Left forelimb (tissue), 1 donor: ENCODE results near the gene SPATA1.
"Not testable (repeated sequence)": the region's sequence is repeated elsewhere in the genome, so short reads cannot be mapped to it uniquely, and the experiment has no call there.

ENCODE experiments used
- DNase-seq: peaks from one replicate; pipeline ENCODE4 v3.0.0-alpha.2; 2018; ENCODE audit warnings: low spot score

SPATA1 gene

DNA sequence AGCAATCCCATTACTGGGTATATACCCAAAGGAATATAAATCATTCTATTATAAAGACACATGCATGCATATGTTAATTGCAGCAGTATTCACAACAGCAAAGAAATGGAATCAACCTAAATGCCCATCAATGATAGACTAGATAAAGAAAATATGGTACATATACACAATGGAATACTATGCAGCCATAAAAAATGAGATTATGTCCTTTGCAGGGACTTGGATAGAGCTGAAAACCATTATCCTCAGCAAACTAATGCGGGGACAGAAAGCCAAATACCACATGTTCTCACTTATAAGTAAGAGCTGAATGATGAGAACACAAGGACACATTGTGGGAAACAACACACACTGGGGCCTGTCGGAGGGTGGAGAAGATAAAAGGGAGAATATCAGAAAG is 88.8 kb downstream of the SPATA1 start:
- DNase-seq = not testable (repeated sequence)

DNA sequence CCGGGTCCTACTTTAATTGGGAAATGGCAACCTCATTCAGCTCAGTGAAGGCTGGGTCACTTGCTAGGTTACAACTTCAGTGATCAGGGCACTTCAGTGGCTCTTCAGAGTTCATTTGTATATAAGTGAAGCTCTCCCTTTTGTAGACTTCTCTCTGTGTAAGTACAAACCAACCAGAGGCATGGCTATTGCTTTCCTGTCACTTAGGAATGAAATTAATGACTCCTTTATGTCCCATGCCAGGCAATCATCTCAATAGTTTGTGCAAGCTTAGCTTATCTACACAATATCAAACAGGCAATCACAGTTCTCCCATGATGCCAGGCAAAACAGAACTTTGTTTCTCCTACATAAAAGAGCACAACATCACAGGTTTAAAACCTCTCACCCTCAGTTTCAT is 90.8 kb downstream of the SPATA1 start:
- no peak for DNase-seq

DNA sequence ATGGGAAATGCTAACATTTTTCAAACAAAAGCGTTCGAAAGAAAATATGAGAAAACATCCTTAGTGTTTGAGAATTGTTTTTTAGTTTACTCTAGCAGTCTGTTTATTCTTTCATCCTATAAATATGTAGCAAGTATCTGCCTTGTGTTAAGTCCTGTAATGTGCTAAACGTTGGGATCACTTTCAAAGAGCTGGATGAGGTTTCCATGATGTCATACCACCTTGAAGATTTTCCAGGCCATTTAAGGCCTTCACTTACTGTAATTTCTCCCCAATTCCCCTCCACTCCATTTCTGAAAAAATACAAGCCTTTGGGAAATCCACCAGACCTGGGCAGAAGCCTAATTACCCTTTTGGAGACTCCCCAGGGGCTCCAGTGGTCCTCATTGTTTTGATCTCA is 92.2 kb downstream of the SPATA1 start:
- no peak for DNase-seq

DNA sequence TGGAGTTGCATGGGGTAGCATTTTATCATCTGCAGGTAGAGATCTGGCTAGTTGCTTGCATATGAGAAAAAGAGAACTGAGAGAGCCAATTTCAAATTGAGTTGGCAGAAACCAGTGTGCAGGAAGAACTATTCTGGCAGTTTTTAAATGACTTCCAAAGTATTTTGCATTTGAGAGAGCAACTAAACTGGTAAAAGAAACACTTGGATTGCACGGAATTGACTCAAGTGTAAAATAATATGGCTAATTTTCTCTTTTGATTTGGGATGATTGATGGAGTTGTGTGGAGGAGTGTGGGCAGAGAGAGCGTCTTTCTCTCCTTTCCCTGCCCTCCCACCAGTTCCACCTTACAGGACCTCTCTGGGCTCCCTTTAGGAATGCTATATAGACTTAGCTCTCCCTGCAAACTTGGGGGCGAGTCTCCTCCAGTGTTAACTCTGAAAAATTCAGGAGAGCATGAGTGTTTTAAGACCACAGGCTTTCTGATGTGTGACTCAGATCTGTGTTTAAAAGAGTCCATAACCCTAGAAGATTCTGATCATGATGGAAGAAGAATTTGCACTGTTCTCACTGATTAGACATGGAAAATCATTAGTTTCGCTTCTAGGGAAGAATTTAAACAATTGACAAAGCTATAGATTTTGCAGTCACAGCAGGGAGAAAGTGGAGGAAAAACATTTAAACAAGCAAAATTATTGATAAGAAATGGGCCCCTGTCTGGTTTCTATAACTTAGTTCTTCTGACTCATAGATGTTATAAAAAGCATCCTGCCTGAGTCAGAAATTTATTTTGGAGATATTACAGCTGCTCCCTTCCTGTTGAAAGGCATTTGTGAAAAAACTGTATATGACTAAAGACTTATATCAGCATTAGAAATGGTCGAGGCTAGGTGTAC is 92.9 kb downstream of the SPATA1 start:
- DNase-seq = no peak

DNA sequence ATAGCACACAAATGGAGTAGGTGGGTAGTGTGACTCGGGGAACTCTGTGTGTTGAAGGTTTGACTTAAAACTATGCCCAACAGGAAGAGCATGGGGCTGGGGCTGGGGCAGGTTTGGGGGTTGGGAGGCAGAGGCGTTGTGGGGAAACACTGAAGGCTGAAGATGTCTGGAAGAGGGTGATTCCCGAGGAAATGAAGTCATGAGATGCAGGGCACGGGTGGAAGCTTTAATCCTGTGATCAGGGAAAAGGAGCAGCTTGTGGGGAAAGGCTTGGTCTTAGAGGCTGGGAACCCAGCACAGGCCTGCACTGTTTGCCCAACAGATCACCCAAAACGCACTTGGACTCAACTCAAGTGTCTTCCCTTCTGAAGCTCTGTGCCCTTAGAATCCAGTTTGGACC is 94.6 kb downstream of the SPATA1 start:
- DNase-seq = no peak

DNA sequence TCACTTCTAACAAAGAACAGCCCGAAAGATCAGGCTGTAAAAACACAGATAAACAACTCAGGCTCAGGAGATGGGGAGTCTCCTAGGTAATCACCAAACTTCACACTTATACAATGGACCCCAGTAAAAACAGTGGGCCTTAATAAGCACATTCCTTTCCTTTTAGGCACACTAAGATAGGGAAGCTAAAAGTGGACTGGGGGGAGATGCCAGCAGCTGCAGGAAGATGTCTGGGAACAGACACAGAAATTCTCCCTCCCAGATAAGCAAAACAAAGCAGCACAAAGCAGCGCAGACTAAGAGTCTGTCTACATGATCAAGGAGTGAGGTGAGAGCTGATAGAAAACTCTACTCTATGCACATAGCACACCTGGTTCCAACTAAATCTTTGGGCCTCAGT is 97.0 kb downstream of the SPATA1 start:
- no peak for DNase-seq

DNA sequence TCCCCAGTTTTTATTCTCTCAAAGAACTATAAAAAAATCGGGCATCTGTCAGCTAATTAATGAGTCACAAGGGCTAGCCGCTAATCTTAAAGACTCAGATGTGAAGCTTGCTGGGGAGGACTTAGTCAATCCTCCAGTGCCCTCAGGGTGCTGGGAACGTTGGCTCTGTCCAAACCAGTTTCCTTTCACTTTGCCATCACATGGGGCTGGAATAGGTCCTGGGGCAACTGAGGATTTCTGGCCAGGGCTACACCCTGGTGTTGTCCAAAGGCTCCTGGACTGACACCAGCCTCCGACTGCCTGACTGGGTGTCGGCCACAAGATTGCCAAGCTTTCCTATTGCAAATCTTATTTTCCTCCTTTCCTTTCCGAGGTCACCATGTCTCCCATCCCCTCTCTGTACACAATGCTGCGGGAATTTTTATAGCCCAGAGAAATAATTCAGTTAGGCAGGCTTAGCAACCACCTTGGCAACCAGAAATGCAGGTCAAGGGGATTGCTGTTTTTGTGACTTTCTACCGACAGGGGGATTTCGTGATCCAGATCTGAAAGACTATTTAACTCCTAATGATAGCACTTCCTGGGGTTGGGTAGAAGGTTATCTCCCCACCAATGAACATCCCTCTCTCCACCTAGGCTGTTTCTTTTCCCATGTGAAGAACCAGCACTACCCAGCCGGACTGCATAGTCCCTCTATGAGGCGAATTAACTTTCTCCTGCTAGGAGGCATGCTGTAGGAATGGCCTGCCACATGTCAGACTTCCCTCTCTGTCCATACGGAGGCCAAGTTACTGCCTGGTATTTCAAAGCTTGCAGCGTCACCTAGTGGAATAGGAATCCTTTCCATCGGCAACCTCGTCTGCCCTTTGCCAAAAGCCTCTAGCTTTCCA is 98.0 kb downstream of the SPATA1 start:
- no peak for DNase-seq

DNA sequence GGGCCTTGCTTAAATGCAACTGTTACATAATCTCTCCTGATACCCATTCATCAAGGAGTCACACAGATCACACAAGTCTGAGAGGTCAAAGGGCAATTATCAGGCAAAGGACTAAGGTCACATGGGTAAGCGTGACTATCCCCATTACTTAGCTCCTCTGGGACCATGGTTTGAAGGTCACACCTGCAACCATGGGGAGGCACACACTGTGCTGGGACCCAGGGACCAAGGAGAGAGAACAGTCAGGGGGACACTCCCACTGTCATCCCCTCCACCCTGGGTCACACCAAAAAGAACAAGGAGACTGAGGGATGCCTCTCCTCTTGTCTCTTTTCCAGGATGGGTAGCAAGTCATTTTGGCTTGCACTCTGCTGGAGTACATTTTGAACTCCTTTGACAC is 99.0 kb downstream of the SPATA1 start:
- no peak for DNase-seq

DNA sequence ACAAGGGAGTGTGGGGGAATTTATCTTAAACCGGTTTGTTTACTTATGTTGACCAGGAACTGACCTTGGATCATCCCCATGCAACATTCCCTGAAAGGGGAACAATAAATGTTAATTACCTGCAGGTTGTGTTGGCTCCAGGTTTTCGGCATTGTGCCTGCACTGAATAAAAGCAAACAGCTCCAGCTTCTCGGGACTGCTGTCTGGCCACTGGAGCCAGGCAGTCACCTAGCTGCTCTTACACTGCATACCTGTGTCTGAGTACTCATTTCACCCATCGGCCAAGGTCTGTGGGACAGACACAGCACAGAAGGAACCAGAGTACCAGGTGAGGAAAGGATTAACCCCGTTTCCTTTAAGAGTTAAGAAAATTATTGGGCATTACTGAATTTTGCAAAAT is 100.8 kb downstream of the SPATA1 start:
- DNase-seq = no peak

DNA sequence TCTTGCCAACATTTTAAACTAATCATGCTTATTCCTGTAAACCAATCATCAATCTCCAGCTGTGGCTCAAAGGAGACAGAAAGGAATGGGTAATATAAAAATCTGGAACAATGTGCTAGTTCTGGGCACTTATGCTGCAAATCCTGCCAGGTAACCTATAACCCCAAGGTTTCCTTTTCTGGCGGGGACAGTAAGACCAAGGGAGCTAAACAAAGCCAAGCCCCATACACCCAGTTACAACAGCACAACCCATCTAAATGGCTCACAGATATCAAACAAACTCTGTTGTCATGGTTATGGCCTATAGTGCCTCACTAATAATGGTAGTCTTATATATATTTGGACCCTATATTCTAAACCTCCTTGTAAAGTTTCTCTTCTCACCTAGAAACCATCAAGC is 104.9 kb downstream of the SPATA1 start:
- no peak for DNase-seq

DNA sequence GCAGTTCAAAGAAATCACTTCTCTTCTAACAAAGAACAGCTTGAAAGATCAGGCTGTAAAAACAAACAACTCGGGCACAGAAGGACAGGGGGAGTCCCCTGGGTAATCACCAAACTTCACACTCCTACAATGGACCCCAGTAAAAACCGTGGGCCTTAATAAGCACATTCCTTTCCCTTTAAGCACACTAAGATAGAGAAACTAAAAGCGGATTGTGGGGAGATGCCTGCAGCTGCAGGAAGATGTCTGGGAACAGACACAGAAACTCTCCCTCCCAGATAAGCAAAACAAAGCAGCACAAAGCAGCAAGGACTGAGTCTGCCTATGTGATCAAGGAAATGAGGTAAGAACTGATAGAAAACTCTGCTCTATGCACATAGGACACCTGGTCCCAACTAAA is 105.6 kb downstream of the SPATA1 start:
- no peak for DNase-seq

DNA sequence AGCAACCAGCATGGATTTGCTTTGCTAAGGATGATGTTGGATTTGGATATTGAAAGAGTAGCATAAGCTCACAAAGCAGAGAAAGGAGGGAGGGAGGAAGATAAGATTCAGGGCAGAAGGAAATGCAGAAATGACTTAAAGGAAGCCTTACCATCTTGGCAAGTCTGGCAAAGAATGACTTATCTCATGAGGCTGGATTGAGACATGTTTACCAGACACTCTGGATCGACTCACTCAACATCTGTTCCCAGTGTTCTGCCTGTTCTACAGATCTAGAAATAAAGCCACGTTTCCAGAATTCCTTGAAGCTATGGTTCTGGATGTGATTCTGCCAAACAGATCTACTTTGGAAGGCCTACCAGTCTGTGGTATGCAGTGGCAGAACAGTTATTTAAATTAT is 106.8 kb downstream of the SPATA1 start:
- no peak for DNase-seq

DNA sequence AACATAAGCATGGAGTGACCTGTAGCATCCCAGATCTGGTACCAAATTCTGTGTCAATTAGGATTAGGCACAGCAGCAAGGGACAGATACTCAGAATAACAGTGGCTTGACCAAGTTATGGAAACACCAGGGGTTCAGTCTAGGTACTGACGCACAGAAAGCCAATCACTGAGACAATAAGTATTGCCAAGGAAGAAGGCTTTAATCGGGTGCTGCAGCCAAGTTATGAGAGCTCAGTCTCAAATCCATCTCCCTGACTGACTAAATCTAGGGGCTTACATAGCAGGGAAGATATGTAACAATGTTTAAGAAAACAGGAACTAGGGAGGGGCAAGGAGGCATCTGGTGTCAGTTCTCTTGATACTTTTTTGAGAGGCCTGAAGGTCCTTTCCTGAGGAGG is 107.7 kb downstream of the SPATA1 start:
- DNase-seq = no peak

DNA sequence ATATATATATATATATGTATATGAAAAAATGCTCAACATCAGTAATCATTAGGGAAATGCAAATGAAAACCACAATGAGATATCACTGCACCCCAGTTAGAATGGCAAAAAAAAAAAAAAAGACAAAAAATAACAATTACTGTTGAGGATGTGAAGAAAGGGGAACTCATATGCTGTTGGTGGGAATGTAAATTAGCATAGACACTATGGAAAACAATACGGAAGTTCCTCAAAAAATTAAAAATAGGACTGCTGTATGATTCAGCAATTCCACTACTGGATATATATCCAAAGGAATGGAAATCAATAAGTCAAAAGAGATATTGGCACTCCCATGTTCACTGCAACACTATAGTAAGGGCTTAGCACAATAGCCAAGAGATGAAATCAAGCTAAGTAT is 109.6 kb downstream of the SPATA1 start:
- DNase-seq = no peak
